Stimulated activated naive CD8-positive, alpha-beta T cell treated with anti-CD3 and anti-CD28 coated beads, Interleukin-15, Interleukin-2, amounts not matched to agents 100 U/mL and 50 U/mL, for 24 hours (primary cell): ENCODE results near the gene CCDC110.

Experiments used
- ATAC-seq: fragments of 150-1000 bp; cut with Tn5 transposase; one replicate; pipeline ENCODE4 v1.10.0; 2021
- DNase-seq: peaks from one replicate; pipeline ENCODE4 v3.0.0; 2021

Gene CCDC110

GRCh38 chr4:185421366-185422124, 50.0 kb downstream of the CCDC110 start:
- no peak for DNase-seq

GRCh38 chr4:185416955-185417354, 54.6 kb downstream of the CCDC110 start:
- DNase-seq (no peak), ATAC-seq (no peak)

More at GRCh38 chr4:185421366-185422124, 50.0 kb downstream of the CCDC110 start:
- no peak for ATAC-seq

- DNase-seq (no peak), ATAC-seq (no peak)
Observed at GRCh38 chr4:185412412-185412811, 59.1 kb downstream of the CCDC110 start.

GRCh38 chr4:185411849-185412248, 59.7 kb downstream of the CCDC110 start:
- ATAC-seq = no peak
- DNase-seq = no peak

- ATAC-seq (no peak), DNase-seq (no peak)
Observed at GRCh38 chr4:185408432-185408831, 63.1 kb downstream of the CCDC110 start.

- no peak for DNase-seq
- no peak for ATAC-seq
Observed at GRCh38 chr4:185405296-185405999, 66.1 kb downstream of the CCDC110 start.

- ATAC-seq (no peak), DNase-seq (no peak)
Observed at GRCh38 chr4:185404031-185404430, 67.5 kb downstream of the CCDC110 start.

- ATAC-seq = no peak
- no peak for DNase-seq
Observed at GRCh38 chr4:185399466-185399865, 72.1 kb downstream of the CCDC110 start.

GRCh38 chr4:185398618-185399017, 72.9 kb downstream of the CCDC110 start:
- ATAC-seq (no peak), DNase-seq (no peak)

- ATAC-seq = no peak
- DNase-seq = no peak
Observed at GRCh38 chr4:185396724-185397385, 74.7 kb downstream of the CCDC110 start, which contains the start of gene ANKRD37. ANKRD37 (plus strand) TSS chr4:185396841; CDS start chr4:185396924, 83 bp downstream.

GRCh38 chr4:185395956-185396723, 75.4 kb downstream of the CCDC110 start:
- peak; percentile 97 for DNase-seq
- peak; percentile 93 for ATAC-seq

GRCh38 chr4:185395238-185395955, 76.1 kb downstream of the CCDC110 start, which contains the start of gene LRP2BP:
LRP2BP (minus strand) TSS chr4:185395924; CDS start chr4:185378186, 17,738 bp downstream.
- DNase-seq (no peak), ATAC-seq (no peak)
